ENCODE results near the gene FLT3LG.

Gene FLT3LG

GRCh38 chr19:49489601-49490167, 15.7 kb downstream of the FLT3LG start:
- no peak for FAIRE-seq

- no peak for FAIRE-seq
These were observed 16.4 kb downstream of the FLT3LG start for GRCh38 chr19:49490287-49491029.

GRCh38 chr19:49491030-49491803, 17.2 kb downstream of the FLT3LG start:
- no peak for FAIRE-seq

GRCh38 chr19:49491804-49492572, 18.0 kb downstream of the FLT3LG start:
- no peak for FAIRE-seq

- no peak for FAIRE-seq
These were observed 18.8 kb downstream of the FLT3LG start for GRCh38 chr19:49492573-49493405.

- no peak for FAIRE-seq
These were observed 22.6 kb downstream of the FLT3LG start for GRCh38 chr19:49496574-49497008.

- no peak for FAIRE-seq
These were observed 23.2 kb downstream of the FLT3LG start for GRCh38 chr19:49497047-49497788.

- FAIRE-seq, result no peak
These were observed 23.7 kb downstream of the FLT3LG start for GRCh38 chr19:49497789-49498103.

- FAIRE-seq, result no peak
These were observed 24.5 kb downstream of the FLT3LG start for GRCh38 chr19:49498475-49498874.

GRCh38 chr19:49499030-49499670, 25.1 kb downstream of the FLT3LG start:
- FAIRE-seq, result no peak

DNA sequence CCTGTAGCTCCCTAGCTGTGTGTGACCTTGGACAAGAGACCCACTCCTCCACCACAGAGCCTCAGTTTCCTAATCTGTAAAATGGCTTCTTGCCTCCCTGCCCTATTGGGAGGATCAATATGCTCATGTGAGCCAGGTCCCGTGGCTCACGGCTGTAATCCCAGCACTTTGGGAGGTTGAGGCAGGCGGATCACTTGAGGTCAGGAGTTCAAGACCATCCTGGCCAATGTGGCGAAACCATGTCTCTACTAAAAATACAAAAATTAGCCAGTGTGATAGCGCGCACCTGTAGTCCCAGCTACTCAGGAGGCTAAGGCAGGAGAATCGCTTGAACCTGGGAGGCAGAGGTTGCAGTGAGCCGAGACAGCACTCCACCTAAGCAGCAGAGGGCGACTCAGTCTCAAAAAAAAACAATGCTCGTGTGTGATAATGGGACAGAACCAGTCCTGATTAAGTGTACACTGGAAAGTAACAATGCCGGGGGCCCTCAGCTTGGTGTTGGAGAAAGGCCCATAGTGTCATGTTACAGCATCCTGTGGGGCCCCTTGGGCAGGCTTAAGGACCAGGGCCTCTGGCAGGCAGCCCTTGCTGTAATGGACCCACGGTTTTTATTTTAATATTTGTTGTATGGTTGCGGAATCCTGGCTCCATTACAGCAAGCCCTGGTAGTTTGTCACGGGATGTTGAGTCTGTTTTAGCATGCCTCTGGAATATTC, 29.0 kb downstream of the FLT3LG start:
- FAIRE-seq, result no peak

DNA sequence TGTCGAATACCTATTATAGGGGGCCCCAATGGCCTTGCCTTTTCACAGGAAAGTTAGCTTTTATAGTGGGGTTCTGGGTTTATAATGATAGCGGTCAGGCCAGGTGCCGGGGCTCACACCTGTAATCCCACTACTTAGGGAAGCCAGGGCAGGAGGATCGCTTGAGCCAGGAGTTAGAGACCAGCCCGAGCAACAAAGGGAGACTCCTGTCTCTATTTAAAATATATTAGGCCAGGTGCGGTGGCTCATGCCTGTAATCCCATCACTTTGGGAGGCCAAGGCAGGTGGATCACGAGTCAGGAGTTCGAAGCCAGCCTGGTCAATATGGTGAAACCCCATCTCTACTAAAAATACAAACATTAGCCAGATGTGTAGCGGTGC, 29.6 kb downstream of the FLT3LG start:
- FAIRE-seq, result no peak

GRCh38 chr19:49506575-49507105, 32.6 kb downstream of the FLT3LG start:
- no peak for FAIRE-seq

DNA sequence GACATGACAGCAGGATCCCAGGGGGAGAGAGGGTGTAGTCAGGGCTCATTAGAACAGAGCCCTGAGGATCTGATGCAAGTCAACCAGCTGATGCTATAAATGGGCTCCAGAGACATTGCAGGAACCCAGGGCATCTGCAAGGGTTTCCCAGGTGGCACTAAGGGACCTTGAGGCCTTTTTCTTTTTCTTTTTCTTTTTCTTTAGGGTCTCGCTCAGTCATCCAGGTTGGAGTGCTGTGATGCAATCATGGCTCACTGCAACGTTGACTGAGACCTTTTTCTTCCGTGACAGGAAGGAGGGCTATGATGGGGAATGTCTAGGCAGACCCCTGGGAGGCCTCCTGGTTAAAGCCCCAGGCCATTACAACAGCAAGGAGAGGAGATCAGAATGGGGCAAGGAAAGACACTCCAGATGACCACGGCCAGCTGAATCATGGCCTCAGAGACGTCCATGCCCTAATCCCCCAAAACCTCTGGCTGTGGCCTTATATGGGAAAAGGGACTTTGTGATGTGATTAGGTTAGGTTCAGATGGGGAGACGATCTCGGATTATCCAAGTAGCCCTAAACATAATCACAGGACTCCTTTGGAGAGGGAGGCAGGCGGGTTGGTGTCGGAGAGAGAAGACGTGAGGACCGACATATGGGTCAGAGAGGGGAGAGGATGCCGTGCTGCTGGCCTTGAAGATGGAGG, 33.9 kb downstream of the FLT3LG start:
- FAIRE-seq, result no peak

- no peak for FAIRE-seq
These were observed 39.1 kb downstream of the FLT3LG start for GRCh38 chr19:49512970-49513745.

- no peak for FAIRE-seq
These were observed 39.7 kb downstream of the FLT3LG start for GRCh38 chr19:49513746-49514118.

DNA sequence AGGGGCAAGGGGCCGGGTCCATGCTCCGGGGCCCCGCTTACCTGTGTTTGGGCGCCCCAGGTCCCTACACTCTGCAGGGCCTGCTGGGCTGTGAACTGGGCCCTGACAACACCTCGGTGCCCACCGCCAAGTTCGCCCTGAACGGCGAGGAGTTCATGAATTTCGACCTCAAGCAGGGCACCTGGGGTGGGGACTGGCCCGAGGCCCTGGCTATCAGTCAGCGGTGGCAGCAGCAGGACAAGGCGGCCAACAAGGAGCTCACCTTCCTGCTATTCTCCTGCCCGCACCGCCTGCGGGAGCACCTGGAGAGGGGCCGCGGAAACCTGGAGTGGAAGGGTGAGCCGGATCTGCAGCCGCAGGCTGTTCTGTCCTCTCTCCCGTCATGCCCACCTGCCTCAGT, 40.1 kb downstream of the FLT3LG start:
- FAIRE-seq, result no peak

DNA sequence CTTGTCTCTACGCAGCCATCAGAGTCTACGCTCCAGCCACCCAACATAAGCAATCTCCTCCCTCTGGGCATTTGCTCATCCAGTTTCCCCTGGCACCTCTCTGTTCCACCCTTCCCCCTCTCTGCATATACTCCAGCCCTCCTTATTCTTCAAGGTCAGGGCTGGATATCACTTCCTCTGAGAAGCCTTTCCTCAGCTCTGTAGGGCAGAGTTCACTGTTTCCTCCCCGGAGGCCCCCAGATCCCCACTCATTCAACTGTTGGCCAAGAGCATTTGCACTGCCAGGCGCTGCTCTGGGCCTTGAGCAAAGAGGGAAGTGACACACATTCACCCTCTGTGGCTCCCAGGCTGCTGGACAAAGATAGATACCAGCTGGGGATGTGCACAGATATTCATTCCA, 41.8 kb downstream of the FLT3LG start:
- FAIRE-seq, result no peak

GRCh38 chr19:49518033-49518432, 44.0 kb downstream of the FLT3LG start:
- FAIRE-seq, result no peak
